Cerebellar cortex (tissue), 1 donor: ENCODE measurements around the gene UCK1.
A peak's percentile ranks its signal among the peaks of the same experiment; 100 is the strongest.
"Not testable (repeated sequence)": the region's sequence is repeated elsewhere in the genome, so short reads cannot be mapped to it uniquely, and the experiment has no call there.

ENCODE experiments used
- DNase-seq: peaks from one replicate; pipeline ENCODE4 v3.0.0-alpha.2; 2015; ENCODE audit warnings: low spot score

The UCK1 gene

GRCh38 chr9:131554087-131554842 is 23.2 kb upstream of the UCK1 start:
- no peak for DNase-seq

GRCh38 chr9:131552030-131552429 is 21.0 kb upstream of the UCK1 start:
- no peak for DNase-seq

- not testable (repeated sequence) for DNase-seq
Measured at GRCh38 chr9:131550465-131550864, 19.4 kb upstream of the UCK1 start.

GRCh38 chr9:131549186-131549585 is 18.1 kb upstream of the UCK1 start:
- not testable (repeated sequence) for DNase-seq

GRCh38 chr9:131546336-131547084 is 15.4 kb upstream of the UCK1 start:
- no peak for DNase-seq

- no peak for DNase-seq
Measured at GRCh38 chr9:131545786-131546335, 14.8 kb upstream of the UCK1 start.

- DNase-seq = no peak
Measured at GRCh38 chr9:131545003-131545785, 14.1 kb upstream of the UCK1 start, which contains the start of gene PRRT1B. Gene PRRT1B, plus strand, starts transcription at chr9:131545523. Its CDS starts 93 bp downstream, at chr9:131545616.

GRCh38 chr9:131543141-131543540 is 12.1 kb upstream of the UCK1 start:
- DNase-seq = no peak

- DNase-seq = no peak
Measured at GRCh38 chr9:131539223-131539923, 8.3 kb upstream of the UCK1 start.

- DNase-seq = no peak
Measured at GRCh38 chr9:131537946-131538345, 6.9 kb upstream of the UCK1 start.

- no peak for DNase-seq
Measured at GRCh38 chr9:131534721-131535237, 3.7 kb upstream of the UCK1 start.

GRCh38 chr9:131530546-131530919 is 530 bp downstream of the UCK1 start:
- no peak for DNase-seq

GRCh38 chr9:131529597-131530545 is 1.2 kb downstream of the UCK1 start:
- DNase-seq = no peak

- no peak for DNase-seq
Measured at GRCh38 chr9:131528886-131529505, 2.1 kb downstream of the UCK1 start.

GRCh38 chr9:131528186-131528585 is 2.9 kb downstream of the UCK1 start:
- DNase-seq = peak; percentile 85

- no peak for DNase-seq
Measured at GRCh38 chr9:131525643-131526565, 5.2 kb downstream of the UCK1 start.

- no peak for DNase-seq
Measured at GRCh38 chr9:131524665-131525315, 6.3 kb downstream of the UCK1 start.
